HG02981 (cell line): ENCODE data around the gene ACACA.
"Not testable (repeated sequence)": the region's sequence is repeated elsewhere in the genome, so short reads cannot be mapped to it uniquely, and the experiment has no call there.

ENCODE experiments used
- ATAC-seq: cut with Tn5 transposase; IDR thresholded peaks from one replicate; pipeline ENCODE4 v1.9.1; 2021; ENCODE audit warnings: mild to moderate bottlenecking, moderate library complexity; ENCODE audit not compliant: unreplicated experiment

The ACACA gene

DNA sequence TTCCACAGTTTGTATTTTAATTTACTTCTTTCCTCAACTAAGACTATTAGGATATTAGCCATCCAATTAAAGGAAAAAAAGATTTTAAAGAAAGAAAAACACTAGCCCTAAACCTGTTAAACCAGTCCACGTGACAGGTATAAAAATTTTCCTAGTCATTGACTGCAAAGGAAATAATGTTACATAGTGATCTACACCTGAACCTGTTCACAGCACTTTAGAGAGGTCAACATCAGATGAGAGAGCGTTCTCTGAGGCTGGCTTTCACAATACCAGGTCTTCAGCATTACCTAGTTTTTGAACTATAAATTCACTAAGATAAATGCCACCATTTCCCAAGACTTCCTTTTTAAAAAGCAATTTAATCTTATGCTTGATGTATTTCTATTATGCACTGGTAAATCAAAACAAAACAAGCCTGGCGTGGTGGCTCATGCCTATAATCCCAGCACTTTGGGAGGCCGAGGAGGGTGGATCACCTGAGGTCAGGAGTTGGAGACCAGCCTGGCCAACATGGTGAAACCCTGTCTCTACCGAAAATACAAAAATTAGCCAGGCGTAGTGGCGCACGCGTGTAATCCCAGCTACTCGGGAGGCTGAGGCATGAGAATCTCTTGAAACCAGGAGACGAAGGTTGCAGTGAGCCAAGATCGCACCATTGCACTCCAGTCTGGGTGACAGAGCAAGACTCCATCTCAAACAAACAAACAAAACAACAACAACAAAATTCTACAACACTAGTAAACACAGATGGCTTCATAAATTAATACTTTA is 49.7 kb downstream of the ACACA start:
- ATAC-seq, result not testable (repeated sequence)

DNA sequence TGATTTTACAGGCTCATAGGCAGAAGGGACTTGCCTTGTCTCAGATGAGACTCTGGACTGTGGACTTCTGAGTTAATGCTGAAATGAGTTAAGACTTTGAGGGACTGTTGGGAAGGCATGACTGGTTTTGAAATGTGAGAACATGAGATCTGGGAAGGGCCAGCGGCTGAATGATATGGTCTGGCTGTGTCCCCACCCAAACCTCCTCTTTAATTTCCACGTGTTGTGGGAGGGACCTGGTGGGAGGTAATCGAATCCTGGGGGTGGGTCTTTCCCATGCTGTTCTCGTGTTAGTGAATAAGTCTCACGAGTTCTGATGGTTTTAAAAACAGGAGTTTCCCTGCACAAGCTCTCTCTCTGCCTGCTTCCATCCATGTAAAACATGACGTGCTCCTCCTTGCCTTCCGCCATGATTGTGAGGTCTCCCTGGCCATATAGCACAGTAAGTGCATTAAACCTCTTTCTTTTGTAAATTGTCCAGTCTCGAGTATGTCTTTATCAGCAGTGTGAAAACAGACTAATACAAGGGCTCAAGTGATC is 59.7 kb downstream of the ACACA start:
- ATAC-seq, result not testable (repeated sequence)

DNA sequence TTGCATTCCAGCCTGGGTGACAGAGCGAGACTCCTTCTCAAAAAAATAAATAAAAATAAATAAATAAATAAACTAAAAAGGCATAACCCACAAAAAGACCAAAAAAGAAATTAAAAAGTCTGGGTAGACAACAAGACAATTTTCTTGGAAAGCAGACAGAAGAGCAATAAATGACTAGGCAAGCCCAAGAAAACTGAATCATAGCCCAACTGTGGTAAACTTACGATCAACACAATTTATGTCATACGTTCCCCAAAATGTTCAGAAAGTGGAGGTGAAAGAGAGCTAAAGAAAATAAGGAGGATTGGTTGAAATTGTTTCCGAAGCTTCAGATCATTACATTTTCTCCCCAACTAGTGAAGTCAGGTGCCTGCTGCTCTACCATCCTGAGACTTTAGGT is 62.1 kb downstream of the ACACA start:
- no peak for ATAC-seq

DNA sequence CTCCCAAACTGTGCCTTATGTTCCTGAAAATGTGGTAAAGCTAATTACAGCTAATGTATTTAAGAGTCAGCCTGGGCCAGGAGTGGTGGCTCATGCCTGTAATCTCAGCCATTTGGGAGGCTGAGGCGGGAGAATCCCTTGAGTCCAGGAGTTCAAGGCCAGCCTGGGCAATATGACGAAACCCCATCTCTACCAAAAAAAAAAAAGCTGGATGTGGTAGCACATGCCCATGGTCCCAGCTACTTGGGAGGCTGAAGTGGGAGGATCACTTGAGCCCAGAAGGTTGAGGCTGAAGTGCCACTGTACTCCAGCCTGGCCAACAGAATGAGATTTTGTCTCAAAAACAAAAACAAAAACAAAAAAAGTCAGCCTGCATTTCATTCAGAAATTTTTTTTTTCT is 64.0 kb downstream of the ACACA start:
- no peak for ATAC-seq

DNA sequence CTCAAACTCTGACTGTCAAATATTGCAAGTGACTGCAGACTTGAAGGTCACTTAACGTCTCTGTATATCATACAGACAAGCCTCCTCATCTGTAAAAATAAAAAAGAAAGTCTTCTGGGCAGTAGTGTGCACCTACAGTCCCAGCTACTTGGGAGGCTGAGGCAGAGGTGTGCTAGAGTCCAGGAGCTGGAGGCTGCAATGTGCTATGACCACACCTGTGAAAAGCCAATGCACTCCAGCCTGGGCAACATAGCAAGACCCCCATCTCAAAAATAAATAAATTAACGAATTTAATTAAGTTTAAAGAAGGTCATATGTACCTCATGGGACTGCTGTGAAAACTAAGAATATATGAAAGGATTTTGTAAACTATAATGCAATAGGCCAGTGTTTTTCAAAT is 65.8 kb downstream of the ACACA start:
- no peak for ATAC-seq

DNA sequence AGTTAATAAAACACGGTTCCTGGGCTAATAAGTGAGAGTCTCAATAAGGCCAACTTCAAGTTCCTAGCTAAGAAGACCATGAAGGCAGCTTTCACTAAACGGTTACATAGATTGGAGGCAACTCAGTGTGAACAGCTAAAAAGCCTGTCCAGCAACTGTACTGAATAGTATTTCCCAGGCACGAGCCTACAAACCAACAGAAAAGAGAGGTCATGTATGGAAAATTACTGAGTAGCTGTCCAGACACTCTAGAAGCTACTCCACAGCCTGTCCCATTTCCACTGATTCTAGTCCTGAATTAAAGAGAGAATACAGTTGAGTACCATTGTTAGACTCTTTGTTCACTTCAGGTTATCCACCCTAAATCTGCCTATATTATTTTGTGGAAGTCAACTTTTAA is 67.3 kb downstream of the ACACA start:
- no peak for ATAC-seq

DNA sequence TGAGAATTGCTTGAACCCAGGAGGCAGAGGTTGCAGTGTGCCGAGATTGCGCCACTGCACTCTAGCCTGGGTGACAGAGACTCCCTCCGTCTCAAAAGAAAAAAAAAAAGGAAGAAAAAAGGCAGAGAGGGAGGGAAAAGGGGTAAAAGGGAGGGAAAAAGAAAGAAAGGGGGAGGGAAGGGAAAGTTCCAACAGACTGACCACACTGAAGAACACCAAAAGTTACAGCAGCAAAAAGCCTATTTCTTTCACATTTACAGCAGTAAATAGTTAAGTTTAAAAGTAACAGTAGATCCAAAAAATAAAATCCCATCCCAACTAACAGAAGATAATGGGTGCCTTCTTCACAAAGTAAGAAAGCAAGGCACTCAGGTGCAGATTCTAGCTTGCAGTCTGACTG is 67.8 kb downstream of the ACACA start:
- ATAC-seq, result no peak

DNA sequence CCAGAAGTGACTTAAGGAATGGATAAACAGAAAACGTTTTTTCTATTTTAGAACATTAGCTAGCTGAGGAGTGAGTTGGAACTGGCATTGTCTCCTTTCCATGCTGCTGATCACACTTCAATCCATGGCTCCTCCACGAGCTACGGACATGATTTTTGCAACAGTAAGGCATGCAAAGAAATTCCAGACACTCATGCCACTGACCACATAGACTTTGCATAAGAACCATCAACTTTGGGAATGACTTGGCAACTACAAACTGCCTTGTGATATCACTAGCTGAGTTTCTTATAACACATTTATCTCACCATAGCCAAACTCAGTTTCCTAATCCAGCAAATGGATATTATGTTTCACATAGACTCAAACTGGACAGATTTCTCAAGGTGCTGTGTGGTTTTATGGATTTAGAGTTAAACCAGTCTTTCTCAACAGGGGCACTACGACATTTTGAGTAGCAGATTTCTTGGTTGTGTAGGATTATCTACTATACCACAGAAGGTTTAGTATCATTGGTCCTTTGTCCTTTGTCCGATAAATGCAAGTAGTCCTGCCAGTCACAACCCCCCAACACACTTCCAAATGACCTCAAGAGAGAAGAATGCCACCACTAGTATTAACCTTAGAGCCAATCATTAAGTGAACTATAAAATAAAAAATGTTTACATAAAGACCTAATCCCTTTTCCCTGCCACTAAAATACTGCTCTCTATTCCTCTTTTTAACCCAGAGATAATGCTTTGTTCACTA is 79.1 kb downstream of the ACACA start:
- no peak for ATAC-seq

DNA sequence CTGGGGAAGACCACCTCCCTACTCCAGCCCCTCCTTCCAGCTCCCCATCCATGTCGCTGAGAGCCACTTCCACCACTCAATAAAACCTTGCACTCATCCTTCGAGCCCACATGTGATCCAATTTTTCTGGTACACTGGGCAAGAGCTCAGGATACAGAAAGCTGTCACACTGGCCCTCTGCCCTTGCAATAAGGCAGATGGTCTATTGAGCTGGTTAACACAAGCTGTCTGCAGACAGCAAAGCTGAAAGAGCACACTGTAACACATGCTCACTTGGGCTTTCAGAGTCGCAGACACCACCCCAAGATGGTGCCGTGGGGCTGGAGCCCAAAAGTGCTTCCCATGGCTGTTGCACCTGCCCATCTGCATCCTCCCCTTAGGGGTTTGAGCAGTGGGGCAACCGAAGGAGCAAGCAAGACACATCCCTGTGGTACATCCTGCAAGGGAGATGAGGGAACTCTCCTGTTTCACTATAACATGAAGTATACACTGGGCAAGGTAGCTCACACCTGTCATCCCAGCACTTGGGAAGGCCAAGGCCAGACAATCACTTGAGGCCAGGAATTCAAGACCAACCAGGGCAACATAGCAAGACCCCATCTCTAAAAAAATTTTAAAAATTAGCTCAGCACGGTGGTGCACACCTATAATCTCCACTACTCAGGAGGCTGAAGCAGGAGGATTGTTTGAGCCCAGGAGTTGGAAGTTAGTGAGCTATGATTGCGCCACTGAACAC is 83.6 kb downstream of the ACACA start:
- no peak for ATAC-seq

DNA sequence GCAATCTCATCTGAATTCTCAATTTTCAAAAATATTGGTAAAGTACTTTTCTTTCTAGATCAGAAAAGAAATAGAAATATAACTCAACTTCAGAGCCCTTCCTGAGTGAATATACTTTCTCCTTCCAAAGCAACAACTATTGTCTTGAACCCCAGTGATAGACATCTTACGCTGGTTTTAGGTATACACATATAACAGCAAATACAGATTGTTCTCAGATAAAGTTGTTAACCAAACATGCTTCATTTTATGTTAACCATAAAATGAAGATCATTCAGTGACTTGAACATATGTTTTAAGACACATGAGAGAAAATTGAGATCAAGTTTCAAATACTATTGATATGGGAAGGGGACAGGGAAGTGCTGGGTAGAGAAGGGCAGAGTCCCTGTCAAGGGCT is 84.5 kb downstream of the ACACA start:
- no peak for ATAC-seq

DNA sequence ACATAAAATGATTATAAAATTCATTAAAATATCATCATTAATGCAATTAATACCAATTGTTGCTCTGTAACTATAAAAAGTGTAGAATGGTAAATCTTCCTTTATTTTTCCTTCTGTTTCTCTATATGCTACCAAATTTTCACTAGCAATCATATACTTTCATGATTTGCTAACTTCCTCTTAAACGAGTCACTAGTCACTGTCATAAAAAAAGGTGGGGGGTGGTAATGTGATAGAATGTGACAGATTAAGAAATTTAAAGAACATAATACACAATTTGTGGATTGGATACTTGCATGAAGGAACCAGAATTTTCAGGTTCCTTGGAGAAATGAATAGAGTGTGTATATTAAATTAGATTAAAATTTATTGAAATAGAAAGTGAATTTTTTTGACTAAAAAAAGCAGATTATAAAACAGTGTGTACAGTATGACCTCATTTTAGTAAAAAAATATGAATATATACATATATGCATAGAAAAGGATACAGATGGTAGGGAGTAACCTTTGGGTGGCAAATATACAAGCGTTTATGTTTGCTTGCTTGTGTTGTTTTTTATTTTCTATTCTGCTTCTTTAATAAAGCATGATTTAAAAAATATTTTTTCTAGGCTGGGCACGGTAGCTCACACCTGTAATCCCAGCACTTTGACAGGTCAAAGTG is 87.6 kb downstream of the ACACA start:
- ATAC-seq, result no peak

DNA sequence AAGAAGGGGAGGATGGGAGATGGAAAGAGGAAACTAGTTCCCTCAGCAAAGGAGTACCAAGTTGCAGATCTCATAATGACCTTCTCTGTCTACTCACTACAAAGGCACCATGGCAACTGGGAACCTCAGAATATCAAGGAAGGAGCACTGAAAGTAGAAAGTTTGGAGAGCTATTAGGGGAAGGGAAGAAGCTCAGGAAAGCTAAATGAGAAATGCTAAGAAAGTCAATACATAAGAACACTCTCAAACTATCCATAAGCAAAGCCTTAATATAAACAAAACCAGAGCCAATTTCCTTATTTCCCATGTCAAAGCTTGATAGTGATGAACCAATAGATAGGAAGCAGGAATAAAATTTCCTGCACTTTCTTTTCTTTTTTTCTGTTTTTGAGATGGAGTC is 88.8 kb downstream of the ACACA start:
- no peak for ATAC-seq

DNA sequence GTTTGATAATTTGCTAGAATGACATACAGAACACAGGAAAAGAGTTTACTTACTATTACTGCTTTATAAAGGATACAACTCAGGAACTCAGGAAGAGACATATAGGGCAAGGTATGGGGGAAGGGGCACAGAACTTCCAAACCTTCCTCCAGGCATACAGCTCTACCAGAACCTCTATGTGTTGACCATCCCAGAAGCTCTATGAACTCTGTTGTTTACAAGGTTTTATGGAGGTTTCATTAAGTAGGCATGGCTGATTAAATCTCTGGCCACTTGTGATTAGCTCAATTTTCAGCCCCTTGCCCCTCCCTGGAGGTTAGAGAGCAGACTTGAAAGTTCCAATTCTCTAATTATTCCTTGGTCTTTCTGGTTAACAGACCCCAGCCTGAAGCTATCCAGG is 91.0 kb downstream of the ACACA start:
- no peak for ATAC-seq

DNA sequence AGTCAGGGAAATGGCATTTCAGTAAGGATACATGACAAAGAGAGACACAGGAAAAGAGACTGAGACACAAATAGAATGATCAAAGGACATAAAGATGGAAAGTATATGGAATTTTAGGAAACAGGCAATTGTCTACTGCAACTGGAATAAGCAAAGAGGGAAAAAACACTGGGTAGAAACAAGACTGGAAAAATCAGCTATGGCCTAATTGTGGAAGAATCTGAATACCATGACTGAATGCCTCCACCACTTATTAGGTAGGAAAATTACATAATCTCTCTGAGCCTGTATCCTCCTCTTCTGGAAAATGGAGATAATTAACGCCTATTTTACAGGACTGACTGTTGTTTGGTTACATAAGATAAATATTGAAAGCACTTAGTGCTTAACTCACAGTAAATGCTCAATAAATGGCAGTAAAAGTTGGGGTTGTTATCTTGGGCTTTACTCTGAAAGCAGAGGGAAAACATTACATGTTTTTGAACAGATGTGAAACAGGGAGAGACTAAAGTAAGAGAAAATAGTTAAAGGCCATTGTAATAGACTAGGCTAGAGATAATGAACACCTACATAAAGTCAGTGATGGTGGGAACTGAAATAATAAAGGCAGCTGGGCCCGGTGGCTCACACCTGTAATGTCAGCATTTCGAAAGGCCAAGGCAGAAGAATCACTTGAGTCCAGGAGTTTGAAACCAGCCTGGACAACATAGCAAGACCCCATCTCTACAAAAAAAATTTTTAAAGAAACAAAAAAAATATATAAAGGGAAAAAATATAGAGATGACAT is 94.3 kb downstream of the ACACA start:
- no peak for ATAC-seq

DNA sequence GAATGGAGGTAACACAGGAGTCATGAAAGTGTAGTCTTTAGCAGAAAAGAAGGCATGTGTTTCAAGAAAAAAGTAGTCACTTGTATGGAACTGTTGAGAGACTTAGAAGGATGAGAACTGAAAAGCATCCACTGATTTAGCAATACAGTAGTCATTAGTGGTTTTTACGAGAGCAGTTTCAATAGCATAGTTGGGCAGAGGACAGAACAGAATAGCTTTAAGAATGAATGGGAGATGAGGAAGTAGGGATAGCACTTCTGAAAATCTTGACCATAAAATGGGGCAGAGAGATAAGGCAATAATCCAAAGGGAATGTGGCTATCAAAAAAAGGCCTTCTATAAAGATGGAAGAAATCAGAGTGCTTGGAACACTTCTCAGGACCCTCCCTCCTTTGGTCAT is 95.7 kb downstream of the ACACA start:
- no peak for ATAC-seq

DNA sequence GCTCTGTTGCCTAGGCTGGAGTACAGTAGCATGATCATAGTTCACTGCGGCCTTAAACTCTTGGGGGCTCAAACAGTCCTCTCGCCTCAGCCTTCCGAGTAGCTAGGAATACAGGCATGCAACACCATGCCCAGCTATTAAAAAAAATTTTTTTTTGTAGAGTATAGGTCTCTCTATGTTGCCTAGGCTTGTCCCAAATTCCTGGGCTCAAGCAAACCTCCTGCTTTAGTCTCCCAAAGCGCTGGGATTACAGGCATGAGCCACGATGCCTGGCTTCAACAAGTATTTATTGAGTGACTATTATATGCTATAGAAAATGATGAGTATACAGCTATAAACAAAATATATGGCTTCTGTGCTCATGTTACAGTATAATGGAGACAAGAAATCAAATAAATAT is 97.6 kb downstream of the ACACA start:
- ATAC-seq, result no peak

DNA sequence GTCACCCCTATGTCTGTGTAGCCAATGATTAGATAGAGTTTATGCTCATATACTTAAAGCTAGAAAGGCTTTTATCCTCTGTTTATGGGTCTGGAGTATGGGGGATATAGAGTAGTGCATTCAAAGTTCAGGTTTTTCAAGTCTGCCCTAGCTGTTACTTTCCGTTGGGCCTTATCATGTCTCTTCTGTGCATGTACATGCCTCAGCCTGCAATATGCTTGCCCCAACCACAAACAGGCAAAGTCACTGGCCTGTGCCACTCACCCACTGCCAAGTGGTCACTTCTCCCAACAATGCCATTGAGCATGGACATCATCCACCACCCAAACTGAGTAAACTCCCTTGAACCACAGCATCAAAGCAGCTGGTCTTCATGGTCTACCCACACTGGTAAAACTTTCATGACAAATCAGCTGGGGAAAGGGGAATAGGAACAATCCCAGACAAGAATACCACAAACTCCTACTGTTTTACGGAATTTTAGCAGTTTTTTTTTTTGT is 101.2 kb downstream of the ACACA start:
- ATAC-seq, result no peak

DNA sequence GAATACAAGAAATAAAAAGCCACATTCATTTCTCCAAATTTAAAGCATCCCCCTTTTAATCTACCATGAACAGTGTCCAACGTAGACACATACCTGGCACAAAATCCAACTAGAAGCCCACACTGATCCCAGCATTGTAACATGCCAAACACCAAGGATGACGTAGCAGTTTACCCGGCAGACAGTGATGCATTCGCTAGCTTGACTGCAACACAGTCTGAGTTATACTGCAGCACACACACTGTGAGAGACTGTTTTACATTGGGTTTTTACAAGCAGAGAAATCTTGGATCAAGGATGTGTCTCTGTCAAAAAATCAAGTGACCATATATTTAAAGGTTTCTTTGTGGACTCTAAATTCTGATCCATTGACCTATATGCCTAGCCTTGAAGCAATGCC is 105.3 kb downstream of the ACACA start:
- no peak for ATAC-seq

DNA sequence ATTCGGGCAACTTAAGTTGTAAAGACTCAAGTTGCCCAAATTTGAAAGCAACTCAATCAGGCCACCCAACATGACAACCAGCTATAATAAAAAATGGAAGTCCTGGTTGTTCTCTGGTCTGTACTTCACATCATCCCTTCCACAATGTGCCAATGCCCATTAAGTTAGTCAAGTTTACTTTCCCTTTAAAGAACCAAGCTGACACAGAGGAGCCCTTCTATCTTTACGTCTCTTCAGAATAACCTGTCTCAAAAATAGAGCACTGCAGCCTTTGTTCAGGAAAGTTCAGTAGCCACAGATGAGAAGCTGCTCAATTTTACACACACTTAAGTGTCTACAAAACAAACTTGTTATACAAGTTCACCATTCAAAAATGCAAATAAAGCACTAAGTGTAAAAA is 106.0 kb downstream of the ACACA start:
- no peak for ATAC-seq
